KOPT-K1 (cell line): Measurements from ENCODE around the gene AP4M1.
"Not testable (repeated sequence)": the region's sequence is repeated elsewhere in the genome, so short reads cannot be mapped to it uniquely, and the experiment has no call there.

ENCODE experiments used
- H3K27ac ChIP-seq: fragments of 200-600 bp; sonication (generic); 2 replicates; pipeline ENCODE4 v1.5.1; 2016; ENCODE audit warnings: antibody characterized with exemption, mild to moderate bottlenecking, low read depth, low read length; ENCODE audit not compliant: poor library complexity, severe bottlenecking
- H3K36me3 ChIP-seq: fragments of 200-600 bp; sonication (generic); 2 replicates; pipeline ENCODE4 v1.5.1; 2017; ENCODE audit warnings: antibody characterized with exemption, mild to moderate bottlenecking, low read length, moderate library complexity; ENCODE audit not compliant: insufficient read depth
- H3K9me3 ChIP-seq: fragments of 200-600 bp; sonication (generic); 2 replicates; pipeline ENCODE4 v1.5.1; 2017; ENCODE audit warnings: antibody characterized with exemption, low read length, mild to moderate bottlenecking; ENCODE audit not compliant: insufficient read depth, poor library complexity, severe bottlenecking

AP4M1 gene

GRCh38 chr7:100130220-100130607 is 28.8 kb downstream of the AP4M1 start:
- not testable (repeated sequence) for H3K27ac ChIP-seq, H3K36me3 ChIP-seq, H3K9me3 ChIP-seq

- Histone ChIP-seq H3K36me3 (no peaks in the 10 kb centered on the region), H3K27ac (no peak overlapping the region), H3K9me3 (no peaks in the 10 kb centered on the region)
Measured at GRCh38 chr7:100130608-100131453, 29.4 kb downstream of the AP4M1 start.

GRCh38 chr7:100132126-100132525 is 30.7 kb downstream of the AP4M1 start:
- H3K9me3 ChIP-seq: no peaks in the 10 kb centered on the region
- H3K36me3 ChIP-seq: no peaks in the 10 kb centered on the region
- no peak overlapping the region for H3K27ac ChIP-seq

GRCh38 chr7:100132697-100133151 is 31.3 kb downstream of the AP4M1 start:
- Histone ChIP-seq H3K36me3 (no peaks in the 10 kb centered on the region), H3K9me3 (no peaks in the 10 kb centered on the region)

GRCh38 chr7:100137851-100138760 is 36.7 kb downstream of the AP4M1 start:
- Histone ChIP-seq H3K9me3 (no peaks in the 10 kb centered on the region), H3K36me3 (no peaks in the 10 kb centered on the region), H3K27ac (peak overlapping the region; percentile 21)

More at GRCh38 chr7:100132697-100133151, 31.3 kb downstream of the AP4M1 start:
- H3K27ac ChIP-seq: no peak overlapping the region

- no peaks in the 10 kb centered on the region for H3K9me3 ChIP-seq
- H3K36me3 ChIP-seq: no peaks in the 10 kb centered on the region
- no peak overlapping the region for H3K27ac ChIP-seq
Measured at GRCh38 chr7:100141555-100141949, 40.1 kb downstream of the AP4M1 start.

GRCh38 chr7:100142461-100142860 is 41.0 kb downstream of the AP4M1 start:
- no peak overlapping the region for H3K27ac ChIP-seq
- H3K9me3 ChIP-seq: no peaks in the 10 kb centered on the region
- no peaks in the 10 kb centered on the region for H3K36me3 ChIP-seq

- not testable (repeated sequence) for H3K9me3 ChIP-seq, H3K36me3 ChIP-seq, H3K27ac ChIP-seq
Measured at GRCh38 chr7:100146350-100146749, 44.9 kb downstream of the AP4M1 start.

- peaks cover 8% of the 10 kb centered on the region for H3K36me3 ChIP-seq
Measured at GRCh38 chr7:100147278-100147677, 45.8 kb downstream of the AP4M1 start.

GRCh38 chr7:100148225-100148558 is 46.7 kb downstream of the AP4M1 start:
- peaks cover 17% of the 10 kb centered on the region for H3K36me3 ChIP-seq
- peak overlapping the region; percentile 89 for H3K27ac ChIP-seq
- H3K9me3 ChIP-seq: no peaks in the 10 kb centered on the region

More at GRCh38 chr7:100147278-100147677, 45.8 kb downstream of the AP4M1 start:
- Histone ChIP-seq H3K27ac (no peak overlapping the region), H3K9me3 (no peaks in the 10 kb centered on the region)

GRCh38 chr7:100148559-100149328 is 47.3 kb downstream of the AP4M1 start, which contains the start of gene LAMTOR4:
LAMTOR4 (plus strand) TSS chr7:100148918; CDS start chr7:100148973, 55 bp downstream.
- no peaks in the 10 kb centered on the region for H3K9me3 ChIP-seq
- H3K27ac ChIP-seq: peak within 1 kb of the TSS; percentile 89
- H3K36me3 ChIP-seq: peaks cover 23% of the 10 kb centered on the region

- H3K27ac ChIP-seq: no peak overlapping the region
- H3K36me3 ChIP-seq: peaks cover 59% of the 10 kb centered on the region
- H3K9me3 ChIP-seq: no peaks in the 10 kb centered on the region
Measured at GRCh38 chr7:100152404-100152803, 51.0 kb downstream of the AP4M1 start.

GRCh38 chr7:100152937-100153666 is 51.7 kb downstream of the AP4M1 start:
- no peak overlapping the region for H3K27ac ChIP-seq
- peaks cover 61% of the 10 kb centered on the region for H3K36me3 ChIP-seq
- H3K9me3 ChIP-seq: no peaks in the 10 kb centered on the region
